NCI-H2107 treated with DMSO at 0.1 percent for 48 hours (cell line): ENCODE measurements around the gene C12orf76.
"Not testable (repeated sequence)": the region's sequence is repeated elsewhere in the genome, so short reads cannot be mapped to it uniquely, and the experiment has no call there.

Source experiments
- DNase-seq: peaks from one replicate; lab custom pipeline; 2025; ENCODE audit not compliant: unreplicated experiment; lab: John Stamatoyannopoulos, UW

The C12orf76 gene

GRCh38 chr12:110065540-110065939 lies 17.2 kb upstream of the C12orf76 start:
- DNase-seq, result no peak

- DNase-seq, result no peak
Observed at GRCh38 chr12:110062241-110062640, 13.9 kb upstream of the C12orf76 start.

GRCh38 chr12:110059651-110060000 lies 11.3 kb upstream of the C12orf76 start:
- DNase-seq, result no peak

- no peak for DNase-seq
Observed at GRCh38 chr12:110058875-110059615, 10.7 kb upstream of the C12orf76 start.

DNA sequence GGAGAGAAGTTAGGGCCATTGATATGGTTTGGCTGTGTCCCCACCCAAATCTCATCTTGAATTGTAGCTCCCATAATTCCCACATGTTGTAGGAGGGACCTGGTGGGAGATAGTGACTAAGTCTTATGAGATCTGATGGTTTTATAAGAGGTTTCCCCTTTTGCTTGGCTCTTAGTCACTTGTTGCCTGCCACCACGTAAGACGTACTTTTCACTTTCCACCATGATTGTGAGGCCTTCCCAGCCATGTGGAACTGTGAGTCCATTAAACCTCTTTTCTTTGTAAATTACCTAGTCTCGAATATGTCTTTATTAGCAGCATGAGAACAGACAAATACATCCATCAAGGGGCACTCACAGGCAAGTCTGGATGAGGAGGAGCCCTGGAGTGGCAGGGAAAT lies 8.3 kb upstream of the C12orf76 start:
- not testable (repeated sequence) for DNase-seq

GRCh38 chr12:110055375-110056352 lies 7.3 kb upstream of the C12orf76 start:
- not testable (repeated sequence) for DNase-seq

DNA sequence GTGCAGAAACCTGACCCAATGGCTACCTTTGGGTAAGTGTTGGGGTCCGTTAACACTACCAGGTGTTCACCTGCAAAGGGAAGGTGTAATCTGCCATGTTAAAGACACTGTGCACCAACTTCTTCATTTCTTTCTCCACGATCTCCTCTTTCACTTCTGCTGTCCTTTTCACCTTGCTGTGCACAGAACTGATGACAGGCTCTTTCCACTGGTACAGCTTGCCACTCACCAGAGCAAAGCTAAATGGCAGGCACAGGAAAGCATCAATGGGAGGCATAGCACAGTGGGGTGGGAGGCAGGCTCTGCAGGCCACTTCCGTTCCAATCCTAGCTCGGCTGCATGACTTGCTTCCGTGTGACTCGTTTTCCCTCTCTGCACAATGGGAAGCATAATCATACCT lies 2.6 kb upstream of the C12orf76 start:
- DNase-seq, result no peak

GRCh38 chr12:110049666-110050065 lies 1.3 kb upstream of the C12orf76 start:
- not testable (repeated sequence) for DNase-seq

GRCh38 chr12:110049034-110049433 lies 712 bp upstream of the C12orf76 start:
- not testable (repeated sequence) for DNase-seq

GRCh38 chr12:110047297-110047940 lies 903 bp downstream of the C12orf76 start:
- DNase-seq, result no peak

DNA sequence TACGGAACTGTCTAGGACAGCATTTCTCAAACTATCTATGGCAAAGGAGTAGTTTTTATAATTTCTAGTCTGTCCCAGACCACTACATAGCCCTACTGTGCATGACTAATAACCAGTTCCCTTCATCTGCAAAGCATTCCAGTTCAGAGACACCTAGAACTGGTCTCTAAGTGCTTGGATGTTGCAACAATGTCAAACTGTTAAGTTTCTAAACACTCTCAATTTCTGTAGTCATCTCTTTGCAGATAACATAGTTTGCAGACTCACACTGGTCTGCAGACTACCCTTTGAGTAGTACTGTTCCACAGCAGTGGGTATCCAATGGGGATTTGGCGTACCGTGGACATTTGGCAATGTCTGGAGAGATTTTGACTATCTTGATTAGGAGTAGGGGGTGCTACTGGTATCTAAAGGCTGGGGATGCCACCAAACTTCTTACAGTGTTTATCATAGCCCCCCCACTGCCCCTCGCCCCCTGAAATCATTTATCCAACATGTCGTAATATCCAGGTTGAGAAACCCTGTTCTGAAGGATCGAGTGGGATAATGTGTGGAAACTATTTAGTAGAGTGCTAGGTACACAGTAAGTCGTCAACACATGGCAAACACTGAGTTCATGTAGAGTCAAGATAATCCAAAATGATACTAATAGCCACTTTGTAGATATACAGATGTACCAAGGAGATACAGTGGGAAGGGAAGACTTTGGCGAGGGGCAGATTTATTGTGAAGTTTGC lies 1.7 kb downstream of the C12orf76 start:
- DNase-seq, result no peak

DNA sequence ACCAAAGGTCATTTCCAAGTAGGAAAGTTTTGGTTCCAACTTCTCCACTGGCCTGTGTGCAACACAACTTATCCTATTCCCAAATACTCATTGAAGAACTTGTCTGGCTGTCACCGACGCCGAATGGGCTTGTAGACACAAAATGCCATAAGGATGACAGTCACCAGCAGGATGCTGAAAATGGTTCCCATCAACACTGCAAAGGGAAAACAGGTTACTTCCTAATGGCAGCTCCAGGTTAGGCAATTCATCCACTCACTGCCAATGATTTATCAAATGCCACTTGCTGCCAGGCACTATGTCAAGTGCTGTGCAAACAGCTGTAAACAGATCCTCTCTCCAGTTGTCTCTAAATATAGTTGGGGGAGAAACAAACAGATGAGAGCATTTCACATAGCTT lies 6.1 kb downstream of the C12orf76 start:
- DNase-seq, result peak; percentile 49

DNA sequence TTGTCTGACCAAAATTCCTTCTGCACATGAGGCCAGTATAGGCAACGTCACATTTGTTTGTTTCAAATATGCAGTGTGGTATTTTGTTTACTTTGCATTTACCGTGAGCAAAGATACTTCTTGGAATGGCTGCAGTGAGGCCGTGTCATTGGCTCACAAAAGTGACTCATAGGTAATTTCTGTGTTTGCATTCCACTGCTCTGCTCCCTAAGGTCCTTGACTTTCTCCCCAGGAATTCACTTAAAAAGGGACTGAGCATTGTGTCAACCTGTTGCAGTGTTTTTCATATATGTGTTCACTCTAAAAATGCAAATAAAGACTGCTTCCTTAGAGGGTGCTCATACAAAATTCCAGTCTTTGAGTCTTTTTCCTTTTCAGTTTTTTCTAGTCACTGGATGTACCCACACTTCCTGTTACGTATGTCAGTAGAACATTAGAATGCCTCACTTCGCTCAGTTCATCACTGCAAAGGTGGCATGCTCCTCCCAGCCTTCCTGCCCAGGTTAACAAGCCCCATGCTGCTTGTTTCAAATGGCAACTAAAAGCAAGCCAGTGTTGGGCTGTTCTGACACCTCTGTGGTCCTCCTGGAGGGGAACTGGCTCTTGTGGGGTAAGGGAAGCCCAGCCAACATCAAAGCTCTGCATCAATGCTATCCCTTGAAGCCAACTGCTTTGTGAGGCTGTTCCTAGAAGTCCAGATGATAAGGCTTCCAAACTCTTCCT lies 9.1 kb downstream of the C12orf76 start:
- DNase-seq, result peak; percentile 10

GRCh38 chr12:110038741-110039084 lies 9.6 kb downstream of the C12orf76 start:
- DNase-seq, result peak; percentile 25

- no peak for DNase-seq
Observed at GRCh38 chr12:110037315-110037714, 11.0 kb downstream of the C12orf76 start.

GRCh38 chr12:110035534-110036104 lies 12.7 kb downstream of the C12orf76 start:
- DNase-seq, result no peak

- DNase-seq, result no peak
Observed at GRCh38 chr12:110033888-110034287, 14.4 kb downstream of the C12orf76 start.

GRCh38 chr12:110029290-110029815 lies 19.0 kb downstream of the C12orf76 start:
- no peak for DNase-seq

GRCh38 chr12:110028323-110028722 lies 20.0 kb downstream of the C12orf76 start:
- DNase-seq, result no peak

- DNase-seq, result no peak
Observed at GRCh38 chr12:110024051-110024450, 24.3 kb downstream of the C12orf76 start.
